PC-9 (cell line): ENCODE results near the gene GRIK3.

Source experiments
- EZH2 ChIP-seq: fragments of 200-600 bp; sonication (generic); IDR thresholded peaks from 2 replicates; pipeline ENCODE4 v1.8.0; 2017; ENCODE audit warnings: antibody characterized with exemption, low read depth
- TF ChIP-seq, protein P1 (sequence below): fragments of 200-600 bp; sonication (generic); conservative IDR thresholded peaks from 2 replicates; pipeline ENCODE4 v1.6.1; 2017; ENCODE audit warnings: mixed run types, antibody characterized with exemption, mild to moderate bottlenecking, moderate library complexity

DNA sequence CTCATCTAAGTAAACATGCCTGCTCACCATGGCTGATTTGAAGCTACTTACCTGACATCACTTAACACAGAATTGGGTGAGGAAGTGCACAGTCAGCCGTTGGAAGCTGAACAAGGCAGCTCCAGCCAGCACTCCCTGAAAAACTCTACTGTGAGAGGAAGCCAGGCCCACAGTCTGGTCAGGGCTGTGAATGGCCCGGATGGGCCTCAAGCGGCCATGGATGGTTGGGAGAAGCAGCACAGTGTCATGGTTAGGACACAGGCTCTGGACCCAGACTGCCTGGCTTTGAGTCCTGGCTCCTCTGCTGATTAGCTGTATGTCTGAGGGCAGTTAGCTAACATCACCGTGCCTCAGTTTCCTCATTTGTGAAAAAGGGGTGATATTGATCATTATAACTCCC, 267.8 kb downstream of the GRIK3 start:
- TF ChIP-seq, protein P1, sequence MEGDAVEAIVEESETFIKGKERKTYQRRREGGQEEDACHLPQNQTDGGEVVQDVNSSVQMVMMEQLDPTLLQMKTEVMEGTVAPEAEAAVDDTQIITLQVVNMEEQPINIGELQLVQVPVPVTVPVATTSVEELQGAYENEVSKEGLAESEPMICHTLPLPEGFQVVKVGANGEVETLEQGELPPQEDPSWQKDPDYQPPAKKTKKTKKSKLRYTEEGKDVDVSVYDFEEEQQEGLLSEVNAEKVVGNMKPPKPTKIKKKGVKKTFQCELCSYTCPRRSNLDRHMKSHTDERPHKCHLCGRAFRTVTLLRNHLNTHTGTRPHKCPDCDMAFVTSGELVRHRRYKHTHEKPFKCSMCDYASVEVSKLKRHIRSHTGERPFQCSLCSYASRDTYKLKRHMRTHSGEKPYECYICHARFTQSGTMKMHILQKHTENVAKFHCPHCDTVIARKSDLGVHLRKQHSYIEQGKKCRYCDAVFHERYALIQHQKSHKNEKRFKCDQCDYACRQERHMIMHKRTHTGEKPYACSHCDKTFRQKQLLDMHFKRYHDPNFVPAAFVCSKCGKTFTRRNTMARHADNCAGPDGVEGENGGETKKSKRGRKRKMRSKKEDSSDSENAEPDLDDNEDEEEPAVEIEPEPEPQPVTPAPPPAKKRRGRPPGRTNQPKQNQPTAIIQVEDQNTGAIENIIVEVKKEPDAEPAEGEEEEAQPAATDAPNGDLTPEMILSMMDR, result no peak
- TF ChIP-seq EZH2, result no peak
